NCI-H128 (cell line): Measurements from ENCODE around the gene DEPDC1.
"Not testable (repeated sequence)": the region's sequence is repeated elsewhere in the genome, so short reads cannot be mapped to it uniquely, and the experiment has no call there.

Experiments used
- DNase-seq: peaks from one replicate; lab custom pipeline; 2025; ENCODE audit not compliant: unreplicated experiment; lab: John Stamatoyannopoulos, UW

DEPDC1 gene, protein sequence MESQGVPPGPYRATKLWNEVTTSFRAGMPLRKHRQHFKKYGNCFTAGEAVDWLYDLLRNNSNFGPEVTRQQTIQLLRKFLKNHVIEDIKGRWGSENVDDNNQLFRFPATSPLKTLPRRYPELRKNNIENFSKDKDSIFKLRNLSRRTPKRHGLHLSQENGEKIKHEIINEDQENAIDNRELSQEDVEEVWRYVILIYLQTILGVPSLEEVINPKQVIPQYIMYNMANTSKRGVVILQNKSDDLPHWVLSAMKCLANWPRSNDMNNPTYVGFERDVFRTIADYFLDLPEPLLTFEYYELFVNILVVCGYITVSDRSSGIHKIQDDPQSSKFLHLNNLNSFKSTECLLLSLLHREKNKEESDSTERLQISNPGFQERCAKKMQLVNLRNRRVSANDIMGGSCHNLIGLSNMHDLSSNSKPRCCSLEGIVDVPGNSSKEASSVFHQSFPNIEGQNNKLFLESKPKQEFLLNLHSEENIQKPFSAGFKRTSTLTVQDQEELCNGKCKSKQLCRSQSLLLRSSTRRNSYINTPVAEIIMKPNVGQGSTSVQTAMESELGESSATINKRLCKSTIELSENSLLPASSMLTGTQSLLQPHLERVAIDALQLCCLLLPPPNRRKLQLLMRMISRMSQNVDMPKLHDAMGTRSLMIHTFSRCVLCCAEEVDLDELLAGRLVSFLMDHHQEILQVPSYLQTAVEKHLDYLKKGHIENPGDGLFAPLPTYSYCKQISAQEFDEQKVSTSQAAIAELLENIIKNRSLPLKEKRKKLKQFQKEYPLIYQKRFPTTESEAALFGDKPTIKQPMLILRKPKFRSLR

DNA sequence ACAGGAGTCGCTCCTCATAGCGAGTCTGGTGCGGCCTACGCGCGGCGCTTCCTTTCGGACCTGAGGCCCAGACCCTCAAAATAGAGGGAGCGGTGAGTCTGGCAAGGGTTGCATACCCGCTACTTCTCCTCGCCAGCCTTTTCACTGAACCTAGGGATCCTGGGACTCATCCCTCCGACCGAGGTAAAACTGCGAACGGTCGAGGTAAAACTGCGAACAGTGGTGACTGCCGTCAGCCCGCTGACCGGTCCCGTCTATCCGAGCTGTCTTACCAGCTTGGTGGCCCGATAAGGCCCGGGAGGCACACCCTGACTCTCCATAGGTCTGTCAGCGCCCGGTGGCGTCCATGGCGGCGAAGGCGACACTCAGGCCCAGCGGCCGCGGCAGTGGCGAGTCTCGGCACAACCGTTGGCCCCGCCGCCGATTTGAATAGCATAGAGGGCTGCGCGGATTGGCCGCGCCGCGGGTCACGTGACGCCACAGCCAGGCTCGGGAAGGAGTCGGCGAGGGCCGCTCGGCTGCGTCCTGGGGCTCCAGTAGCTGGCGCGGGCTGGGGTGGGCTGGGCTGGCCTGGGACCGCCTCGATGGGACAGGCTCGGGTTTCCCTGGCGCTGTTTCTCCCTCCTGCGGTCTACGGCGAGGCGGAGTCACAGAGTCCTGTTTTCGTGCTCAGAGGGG, at the start of gene DEPDC1:
Gene DEPDC1, minus strand, starts transcription at position 403 of the 678 bp plus-strand sequence. Its CDS starts 83 bp downstream, at position 320.
- peak; percentile 88 for DNase-seq

DNA sequence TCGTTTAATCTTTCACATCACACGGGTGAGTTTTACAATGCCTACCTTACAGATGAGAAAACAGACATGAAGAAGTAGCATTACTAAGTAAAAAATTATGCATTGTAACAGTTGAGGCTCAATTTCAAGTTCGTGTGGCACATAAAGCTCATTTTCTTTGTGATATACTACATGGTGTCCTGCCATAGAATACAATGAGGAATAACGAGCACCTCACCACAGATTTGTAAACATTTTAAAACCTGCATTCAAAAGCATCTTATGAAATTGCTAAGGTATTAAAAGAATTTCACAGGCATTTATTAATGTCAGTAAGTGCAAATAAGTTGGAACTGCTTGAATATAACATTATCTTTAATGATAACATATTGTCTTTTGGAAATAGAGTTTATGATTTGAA, 47.8 kb upstream of the DEPDC1 start:
- DNase-seq, result no peak

DNA sequence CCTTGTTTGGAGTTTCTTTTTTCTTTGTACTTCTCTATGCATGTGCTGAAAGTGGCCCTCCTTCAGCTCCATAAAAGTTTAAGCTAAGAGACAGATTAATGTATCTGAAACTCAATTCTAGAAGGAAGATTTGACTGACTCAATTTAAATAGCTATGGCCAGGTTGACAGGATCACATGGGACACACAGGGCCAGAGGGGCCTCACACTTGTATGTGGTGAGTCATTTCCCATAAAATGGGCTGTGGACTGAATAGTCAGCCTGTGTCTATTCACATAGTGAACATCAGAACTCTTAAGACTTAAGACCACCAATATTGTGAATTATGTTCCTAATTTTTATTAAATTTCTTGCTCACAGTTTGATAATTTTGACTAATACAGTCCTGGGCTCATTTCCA, 45.7 kb upstream of the DEPDC1 start:
- no peak for DNase-seq

DNA sequence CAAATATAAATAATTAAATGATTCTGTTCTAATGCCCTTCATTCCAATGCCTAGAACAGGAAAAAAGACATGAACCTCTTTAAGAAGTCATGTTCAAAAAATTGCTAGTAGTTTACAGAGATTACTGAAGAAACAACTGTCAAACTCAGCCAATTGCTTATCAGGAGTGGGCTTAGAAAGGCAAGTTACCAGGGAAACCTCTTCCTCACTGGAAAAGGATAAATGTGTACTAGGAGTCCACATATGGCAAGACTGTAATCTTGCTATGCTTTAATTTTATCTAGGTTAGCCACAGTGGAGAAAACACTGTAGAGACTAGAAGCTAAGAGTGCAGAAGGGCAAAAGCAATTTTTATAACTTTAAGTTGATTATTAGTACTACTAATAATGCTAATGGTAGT, 42.1 kb upstream of the DEPDC1 start:
- no peak for DNase-seq

DNA sequence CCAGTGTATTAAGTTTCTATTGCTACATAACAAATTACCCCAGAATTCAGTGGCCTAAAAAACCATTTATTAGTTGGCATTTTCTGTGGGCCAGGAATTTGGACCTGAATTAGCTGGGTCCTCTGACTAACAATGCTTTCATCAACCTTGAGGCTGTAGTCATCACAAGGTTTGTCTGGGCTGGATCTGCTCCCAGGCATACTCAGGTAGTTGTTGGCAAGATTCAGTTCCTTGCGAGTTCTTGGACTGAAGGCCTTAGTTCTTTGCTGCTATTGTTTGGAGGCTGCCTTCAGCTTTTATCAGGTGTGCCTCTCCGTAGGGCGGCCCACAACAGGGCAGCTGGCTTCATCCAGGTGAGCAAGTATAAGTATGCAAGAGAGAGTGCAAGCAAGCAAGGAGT, 31.4 kb upstream of the DEPDC1 start:
- DNase-seq, result no peak

DNA sequence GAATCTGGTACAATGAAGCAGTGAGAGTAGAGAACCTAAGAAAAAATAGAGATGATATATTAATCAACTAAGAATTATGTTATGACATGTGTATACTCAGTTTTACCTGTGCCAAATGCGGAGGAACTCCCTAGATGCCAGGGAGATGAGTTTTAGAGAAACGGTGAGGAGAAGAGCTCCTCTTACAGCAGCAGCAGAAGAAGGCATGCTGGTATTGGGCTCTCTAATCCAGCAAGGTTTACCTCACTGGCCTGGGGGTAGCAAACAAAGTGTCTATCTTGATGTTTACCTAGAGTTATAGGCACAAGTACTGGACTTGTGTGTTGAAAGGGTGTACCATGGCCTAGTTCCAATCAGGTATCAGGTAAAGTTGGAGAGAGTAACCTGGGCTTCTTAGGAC, 28.9 kb upstream of the DEPDC1 start:
- no peak for DNase-seq

DNA sequence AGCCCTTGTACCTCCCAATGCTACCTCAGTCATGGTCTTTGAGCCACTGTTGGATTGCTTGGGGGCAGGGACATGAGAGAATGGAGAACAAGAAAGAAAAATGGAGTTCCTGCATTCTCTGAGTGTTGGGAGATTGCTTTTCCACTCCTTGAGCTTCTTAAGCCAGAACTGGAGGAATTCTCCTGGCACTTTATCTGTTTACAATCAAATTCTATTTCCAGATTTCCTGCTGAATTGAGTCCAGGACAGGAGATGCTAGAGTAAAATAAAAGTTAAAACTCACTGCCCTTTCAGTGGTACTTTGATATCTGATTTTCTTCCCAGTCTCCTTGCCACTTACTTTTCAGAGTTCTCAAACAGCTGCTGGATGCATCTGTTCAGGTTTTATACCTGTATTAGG, 24.4 kb upstream of the DEPDC1 start:
- no peak for DNase-seq

DNA sequence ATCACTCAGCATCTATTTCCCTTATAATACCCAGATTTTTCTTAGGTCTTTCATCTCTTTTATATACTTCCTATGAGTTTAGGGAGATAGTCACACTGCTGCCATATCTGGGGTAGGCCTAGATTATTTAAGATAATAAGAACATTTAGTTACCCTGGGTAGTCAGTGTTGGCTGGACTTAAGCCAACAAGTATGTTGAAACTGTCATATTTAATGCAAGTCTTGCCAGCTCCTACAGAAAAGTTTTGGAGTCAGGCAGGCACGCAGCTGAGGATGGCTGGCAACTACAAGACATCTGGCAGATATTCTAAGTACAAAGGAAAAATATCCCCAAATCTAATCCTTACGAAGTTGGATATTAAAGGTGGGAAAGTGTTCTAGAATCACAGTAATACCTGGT, 19.2 kb upstream of the DEPDC1 start:
- no peak for DNase-seq

DNA sequence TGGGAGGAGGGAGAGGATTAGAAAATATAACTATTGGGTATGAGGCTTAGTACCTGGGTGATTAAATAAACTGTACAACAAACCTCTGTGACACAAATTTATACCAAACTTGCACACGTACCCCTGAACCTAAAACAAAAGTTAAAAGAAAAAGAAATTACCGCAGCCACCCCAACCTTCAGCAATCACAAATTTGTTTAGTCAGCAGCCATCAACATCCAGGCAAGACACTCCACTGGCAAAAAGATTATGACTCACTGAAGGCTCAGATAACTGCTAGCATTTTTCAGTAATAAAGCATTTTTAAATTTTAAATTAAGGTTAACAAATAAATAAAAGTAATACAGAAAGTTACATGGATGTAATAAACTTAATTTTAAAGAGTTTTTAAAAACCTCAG, 14.4 kb upstream of the DEPDC1 start:
- DNase-seq, result no peak

DNA sequence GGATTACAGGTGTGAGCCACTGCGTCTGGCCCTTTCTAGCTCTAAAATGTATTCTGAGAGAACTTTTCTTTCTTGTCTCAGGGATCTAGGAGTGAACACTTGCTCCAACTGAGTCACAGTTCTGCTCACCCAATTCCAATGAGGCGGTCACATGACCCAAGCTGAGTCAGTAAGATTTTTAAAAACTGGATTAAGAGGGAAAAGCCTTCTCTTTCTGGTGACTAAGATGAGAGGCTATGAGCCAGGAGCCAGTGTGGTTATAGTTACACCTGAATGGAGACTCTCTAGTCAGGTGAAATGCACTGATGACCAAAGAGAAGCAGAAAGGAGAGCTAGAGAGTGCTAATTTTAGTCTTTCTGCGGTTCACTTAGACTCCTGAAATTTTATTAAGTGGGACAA, 9.5 kb upstream of the DEPDC1 start:
- DNase-seq, result no peak

DNA sequence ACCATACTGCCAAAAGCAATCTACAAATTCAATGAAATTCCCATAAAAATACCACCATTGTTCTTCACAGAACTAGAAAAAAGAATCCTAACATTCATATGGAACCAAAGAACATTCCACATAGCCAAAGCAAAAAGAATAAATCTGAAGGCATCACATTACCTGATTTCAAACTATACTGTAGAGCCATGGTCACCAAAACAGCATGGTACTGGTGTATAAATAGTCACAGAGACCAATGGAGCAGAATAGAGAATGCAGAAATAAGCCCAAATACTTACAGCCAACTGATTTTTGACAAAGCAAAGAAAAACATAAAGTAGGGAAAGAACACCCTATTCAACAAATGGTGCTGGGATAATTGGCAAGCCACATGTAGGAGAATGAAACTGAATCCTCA, 6.2 kb upstream of the DEPDC1 start:
- DNase-seq, result no peak

DNA sequence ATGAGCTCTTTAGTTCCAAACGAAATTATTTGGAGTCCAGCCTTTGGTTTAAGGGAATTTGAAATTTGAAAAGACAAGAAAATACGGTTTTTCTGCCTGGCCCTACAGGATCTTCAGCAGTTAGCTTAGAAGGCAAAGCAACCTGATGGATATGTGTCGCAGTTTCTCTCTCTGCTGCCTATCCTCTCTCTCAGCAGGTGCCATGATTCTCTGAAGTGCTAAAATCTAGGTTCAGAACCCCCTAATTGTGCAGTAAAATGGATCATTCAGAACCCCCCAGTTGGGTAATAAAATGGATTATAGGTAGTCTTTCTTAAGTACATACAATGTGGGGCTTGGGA, 446 bp upstream of the DEPDC1 start:
- no peak for DNase-seq

DNA sequence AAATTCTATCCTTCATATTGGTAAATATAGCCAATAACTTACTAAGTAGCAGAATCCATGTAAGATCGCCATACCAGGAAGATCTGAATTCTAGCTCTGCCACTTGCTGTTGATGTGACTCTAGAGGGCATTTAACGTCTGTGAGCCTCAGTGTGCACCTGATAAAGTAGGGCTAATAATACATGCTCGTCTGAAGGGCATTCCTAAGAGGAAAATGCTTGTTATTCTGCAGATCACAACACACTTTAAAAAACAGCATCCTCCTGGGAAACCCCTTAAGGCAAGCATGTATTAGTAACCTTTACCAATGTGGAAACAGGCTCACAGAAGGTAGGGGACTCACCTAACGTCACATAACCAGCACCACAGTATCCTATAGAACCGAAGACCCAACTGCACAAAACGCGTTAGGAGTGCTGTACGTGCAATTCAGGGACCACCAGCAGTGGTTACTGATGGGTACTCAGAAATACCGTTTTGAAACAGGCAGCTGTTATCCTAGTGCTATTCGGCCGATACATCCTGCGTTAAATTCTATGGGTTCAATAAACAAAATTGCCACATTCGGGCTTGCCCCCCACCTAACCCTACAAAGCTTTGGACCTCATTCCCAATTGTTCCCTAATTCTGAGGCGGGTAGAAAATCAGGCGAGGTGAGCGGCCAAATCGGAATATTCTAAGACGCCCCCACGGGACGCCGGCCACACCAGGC, 758 bp downstream of the DEPDC1 start:
- DNase-seq, result no peak

DNA sequence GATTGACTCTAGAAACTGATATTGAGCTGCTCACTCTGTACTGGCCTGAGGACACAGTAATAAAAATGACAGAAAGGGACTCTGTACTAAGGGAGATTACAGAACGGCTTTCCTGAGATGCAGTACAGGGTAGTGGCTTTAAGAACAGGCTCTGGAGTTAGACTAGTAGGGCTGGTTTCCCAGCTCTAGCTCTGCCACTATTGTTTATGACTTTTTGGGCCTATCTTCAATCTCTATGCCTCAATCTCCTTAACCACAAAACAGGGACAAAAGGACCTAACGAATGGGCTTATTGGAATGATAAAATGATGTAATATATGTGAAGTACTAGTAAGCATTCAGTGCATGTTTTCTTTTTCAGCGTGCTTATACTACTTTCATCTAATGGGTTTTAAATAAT, 1.4 kb downstream of the DEPDC1 start:
- no peak for DNase-seq

DNA sequence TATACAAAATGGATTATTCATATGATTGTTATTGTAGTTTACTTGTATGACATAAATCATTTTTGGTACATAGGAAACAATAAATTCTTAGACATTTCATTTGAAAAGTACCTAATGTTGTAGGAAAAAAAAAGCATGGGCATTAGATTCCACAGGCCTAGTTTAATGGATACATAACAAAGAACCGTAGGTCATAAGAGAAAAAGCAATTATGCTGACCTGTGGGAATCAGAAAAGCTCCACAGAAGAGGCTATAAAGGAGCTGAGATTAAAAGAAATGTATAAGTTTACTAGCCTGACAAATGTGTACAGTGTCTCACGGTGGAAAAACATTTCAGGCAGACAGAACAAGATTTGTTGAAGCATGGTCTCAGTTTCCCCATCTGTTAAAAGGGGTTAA, 3.7 kb downstream of the DEPDC1 start:
- DNase-seq, result no peak

DNA sequence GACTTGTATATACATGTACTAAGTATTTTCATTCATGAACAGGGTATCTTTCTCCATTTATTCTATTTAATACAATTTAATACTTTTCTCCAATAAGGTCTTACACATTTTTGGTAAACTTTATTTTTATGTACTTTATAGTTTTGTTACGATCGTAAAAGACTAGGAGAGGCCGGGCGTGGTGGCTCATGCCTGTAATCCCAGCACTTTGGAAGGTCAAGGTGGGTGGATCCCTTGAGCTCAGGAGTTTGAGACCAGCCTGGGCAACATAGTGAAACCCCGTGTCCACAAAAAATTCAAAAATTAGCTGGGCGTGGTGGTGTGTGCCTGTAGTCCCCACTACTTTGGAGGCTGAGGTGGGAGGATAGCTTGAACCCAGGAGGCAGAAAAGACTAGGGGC, 4.6 kb downstream of the DEPDC1 start:
- DNase-seq, result not testable (repeated sequence)

DNA sequence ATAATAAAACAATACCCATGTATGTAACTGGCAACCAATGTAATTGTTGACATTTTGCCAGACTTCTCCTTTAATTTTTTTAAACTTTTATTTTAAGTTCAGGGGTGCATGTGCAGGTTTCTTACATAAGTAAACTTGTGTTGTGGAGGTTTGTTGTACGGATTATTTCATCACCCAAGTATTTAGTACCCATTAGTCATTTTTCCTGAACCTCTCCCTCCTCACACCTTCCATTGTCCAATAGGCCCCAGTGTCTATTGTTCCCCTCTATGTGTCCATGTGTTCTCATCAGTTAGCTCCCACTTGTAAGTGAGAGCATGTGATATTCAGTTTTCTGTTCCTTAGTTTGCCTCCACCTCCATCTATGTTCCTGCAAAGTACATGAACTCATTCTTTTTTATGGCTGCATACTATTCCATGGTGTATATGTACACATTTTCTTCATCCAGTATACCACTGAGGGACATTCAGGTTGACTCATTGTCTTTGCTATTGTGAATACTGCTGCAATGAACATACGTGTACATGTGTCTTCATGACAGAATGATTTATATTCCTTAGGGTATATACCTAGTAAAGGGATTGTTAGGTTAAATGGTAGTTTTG, 6.7 kb downstream of the DEPDC1 start:
- DNase-seq, result no peak

DNA sequence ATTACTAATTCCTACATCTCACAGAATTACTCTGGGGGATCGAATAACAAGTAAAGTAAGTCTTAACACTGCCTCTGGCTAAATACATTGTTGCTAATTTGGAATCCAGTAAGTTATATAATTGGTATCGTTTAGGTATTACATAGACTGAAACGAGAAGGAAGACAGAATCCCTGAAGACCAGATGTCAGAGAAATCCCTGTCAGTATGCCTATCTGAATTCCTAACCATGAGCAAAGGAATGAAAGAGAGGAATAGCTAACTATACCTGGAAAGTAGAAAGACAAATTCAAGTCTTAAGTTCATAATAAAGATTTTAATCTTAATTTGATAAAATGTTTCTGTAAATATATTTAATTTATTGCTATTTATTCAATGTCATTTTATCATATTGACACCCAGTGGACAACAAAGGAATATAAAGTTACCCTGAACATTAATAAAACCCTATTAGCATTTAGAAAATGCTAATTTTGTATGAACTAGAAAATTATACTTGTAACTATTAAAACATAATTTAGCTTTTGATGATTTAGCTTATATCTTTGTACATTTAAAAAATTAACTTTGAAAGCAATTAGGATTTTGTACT, 11.4 kb downstream of the DEPDC1 start:
- DNase-seq, result no peak

DNA sequence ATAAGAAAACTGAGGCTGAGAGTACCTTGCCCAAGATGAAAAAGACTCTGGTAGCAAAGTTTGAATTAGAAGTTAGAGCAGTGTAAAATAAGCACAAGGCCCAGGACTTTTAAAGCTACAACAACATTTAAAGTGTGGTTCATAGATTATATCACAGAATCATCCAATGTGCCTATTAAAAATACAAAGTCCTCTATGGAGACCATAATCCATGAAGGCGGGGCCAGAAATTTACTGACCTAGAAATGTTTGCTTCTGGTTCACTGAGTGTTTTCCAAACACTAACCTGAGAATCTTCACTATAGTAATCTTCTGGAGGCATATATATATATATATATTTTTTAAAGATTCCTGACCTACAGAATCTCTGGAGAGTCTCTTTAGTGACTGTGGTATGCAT, 12.3 kb downstream of the DEPDC1 start:
- DNase-seq, result no peak

DNA sequence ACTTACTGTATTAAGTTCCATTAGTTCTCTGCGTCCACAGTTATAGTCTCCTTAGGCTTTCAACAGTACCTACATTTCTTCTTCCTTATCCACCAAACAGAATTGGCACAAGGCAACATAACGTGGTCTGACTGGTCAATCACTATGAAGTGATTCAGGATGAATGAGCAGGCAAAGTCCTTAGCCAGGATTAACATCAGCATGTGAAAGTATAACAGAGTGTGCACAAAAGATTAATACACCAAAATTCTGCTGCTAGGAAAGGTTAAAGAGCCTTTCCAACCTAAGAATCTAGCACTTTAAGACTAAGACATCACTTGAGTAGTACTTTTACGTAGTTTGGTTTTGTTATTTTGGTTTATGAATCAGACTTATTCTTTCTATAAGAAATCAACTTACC, 15.8 kb downstream of the DEPDC1 start:
- no peak for DNase-seq

DNA sequence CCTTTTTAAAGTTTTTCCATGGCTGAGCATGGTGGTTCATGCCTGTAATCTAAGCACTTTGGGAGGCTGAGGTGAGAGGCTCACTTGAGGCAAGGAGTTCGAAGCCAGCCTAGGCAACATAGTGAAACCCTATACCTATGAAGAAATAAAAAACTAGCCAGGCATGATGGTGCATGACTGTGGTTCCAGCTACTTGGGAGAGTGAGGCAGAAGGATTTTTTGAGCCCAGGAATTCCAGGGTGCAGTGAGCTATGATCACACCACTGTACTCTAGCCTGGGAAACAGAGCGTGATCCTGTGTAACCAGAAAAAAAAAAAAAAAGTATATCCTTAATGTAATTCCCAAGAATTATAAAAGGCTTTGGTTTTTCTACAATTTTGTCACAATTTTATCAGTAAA, 17.4 kb downstream of the DEPDC1 start:
- DNase-seq, result no peak
